Left colon (tissue), 2 donors: ENCODE results near the gene SH3RF2. TPM values are rescaled to one million over a fixed set of nuclear protein-coding genes. Genes with fewer than 3 reads are reported as not detected.
"Not testable (repeated sequence)": the region's sequence is repeated elsewhere in the genome, so short reads cannot be mapped to it uniquely, and the experiment has no call there.

Experiments
- ATAC-seq: fragments of 200-7000 bp; cut with Tn5 transposase; one replicate; pipeline ENCODE4 v1.9.1; 2020; ENCODE audit warnings: mild to moderate bottlenecking, moderate library complexity
- DNase-seq, 2 donors: peaks; one replicate each; pipeline ENCODE4 v3.0.0-alpha.2; 2020
- intact Hi-C, 2 donors: fragments of 100-400 bp; cut with DNase I in 1 of 2; cut with micrococcal nuclease in 1 of 2; formaldehyde crosslinking; loops; one replicate each; pipeline versions ENCODE4 v1.11.2 to v1.14.0; 2022; cut with DNase I, micrococcal nuclease
- total RNA-seq, 2 donors: library from RNA; stranded (reverse); fragmentation: NEBNext Ultra II Directional; extraction: Animal tissue kit (Norgen Biotek cat#: 25700); gene quantifications; one replicate each; pipeline ENCODE4 v1.2.1, GENCODE V29; 2021
- donor health status: DM: no; HTN: no; CAD: no.
- donor health status: DM: yes; HTN: yes; CAD: no.

SH3RF2 gene
- total RNA-seq, 2 donors from 2014 or later: 54.9 to 62.9 TPM

GRCh38 chr5:145991044-145991575 is 54.7 kb downstream of the SH3RF2 start:
- peak; percentile 66 for ATAC-seq
- intact Hi-C loops: no loop called here
- no peak for DNase-seq

DNA sequence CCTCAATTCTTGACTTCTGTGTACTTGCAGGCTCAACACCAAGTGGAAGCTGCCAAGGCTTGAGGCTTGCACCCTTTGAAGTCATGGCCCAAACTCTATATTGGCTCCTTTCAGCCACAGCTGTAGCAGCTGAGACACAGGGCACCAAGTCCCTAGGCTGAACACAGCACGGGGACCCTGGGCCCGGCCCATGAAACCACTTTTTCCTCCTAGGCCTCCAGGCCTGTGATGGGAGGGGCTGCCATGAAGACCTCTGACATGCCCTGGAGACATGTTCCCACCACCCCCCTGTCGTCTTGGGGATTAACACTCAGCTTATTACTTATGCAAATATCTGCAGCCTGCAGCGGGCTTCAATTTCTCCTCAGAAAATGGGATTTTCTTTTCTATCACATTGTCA is 57.2 kb downstream of the SH3RF2 start:
- DNase-seq, intact Hi-C loops, ATAC-seq: not testable (repeated sequence)

GRCh38 chr5:145996135-145996534 is 59.8 kb downstream of the SH3RF2 start:
- ATAC-seq: no peak
- no peak for DNase-seq
- intact Hi-C loops: no loop called here

DNA sequence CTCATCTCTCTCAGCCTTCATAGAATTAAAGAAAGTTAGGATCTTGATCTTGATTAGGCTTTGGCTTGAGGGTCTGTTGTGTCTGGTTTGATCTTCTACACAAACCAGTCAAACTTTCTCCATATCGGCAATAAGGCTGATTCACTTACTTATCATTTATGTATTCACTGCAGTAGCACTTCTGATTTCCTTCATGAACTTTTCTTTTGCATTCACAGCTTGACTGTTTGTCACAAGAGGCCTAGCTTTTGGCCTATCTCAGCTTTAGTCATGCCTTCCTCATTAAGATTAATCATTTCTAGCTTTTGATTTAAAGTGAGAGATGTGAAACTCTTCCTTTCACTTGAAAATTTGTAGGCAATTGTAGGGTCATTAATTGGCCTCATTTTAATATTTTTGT is 62.8 kb downstream of the SH3RF2 start:
- intact Hi-C loops: no loop called here
- ATAC-seq (no peak), DNase-seq (no peak)

- intact Hi-C loops: no loop called here
- ATAC-seq: no peak
- DNase-seq: no peak
These were observed 63.7 kb downstream of the SH3RF2 start for GRCh38 chr5:146000072-146000471.

DNA sequence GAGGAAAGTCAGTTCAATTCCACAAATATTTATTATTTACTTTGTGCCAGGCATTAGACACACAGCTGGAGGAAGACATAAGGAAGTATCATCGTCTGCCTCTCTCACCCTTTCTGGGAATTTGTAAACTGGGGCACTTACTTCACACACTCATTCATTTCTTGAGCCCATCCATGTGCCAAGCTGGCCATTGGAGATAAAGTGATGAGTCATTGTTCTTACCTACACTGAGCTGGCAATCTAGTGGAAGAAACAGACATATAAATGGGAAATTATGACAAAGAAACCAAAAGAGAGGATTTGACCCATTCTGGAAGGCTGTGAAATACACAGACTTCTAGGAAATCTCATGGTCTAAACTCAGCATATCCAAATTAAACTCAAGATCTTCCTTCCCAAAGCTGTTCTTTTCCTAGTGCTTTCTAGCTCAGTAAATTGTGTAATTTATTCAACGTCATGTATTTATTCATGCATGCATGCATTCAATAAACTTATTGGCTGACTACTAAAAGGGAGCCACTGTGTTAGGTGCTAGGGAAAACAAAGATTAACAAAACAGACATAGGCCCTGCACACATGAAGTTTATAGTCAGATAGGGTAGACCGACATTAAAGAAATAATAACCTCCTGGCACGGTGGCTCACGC is 65.3 kb downstream of the SH3RF2 start:
- ATAC-seq: no peak
- DNase-seq: no peak
- intact Hi-C loops: no loop called here

DNA sequence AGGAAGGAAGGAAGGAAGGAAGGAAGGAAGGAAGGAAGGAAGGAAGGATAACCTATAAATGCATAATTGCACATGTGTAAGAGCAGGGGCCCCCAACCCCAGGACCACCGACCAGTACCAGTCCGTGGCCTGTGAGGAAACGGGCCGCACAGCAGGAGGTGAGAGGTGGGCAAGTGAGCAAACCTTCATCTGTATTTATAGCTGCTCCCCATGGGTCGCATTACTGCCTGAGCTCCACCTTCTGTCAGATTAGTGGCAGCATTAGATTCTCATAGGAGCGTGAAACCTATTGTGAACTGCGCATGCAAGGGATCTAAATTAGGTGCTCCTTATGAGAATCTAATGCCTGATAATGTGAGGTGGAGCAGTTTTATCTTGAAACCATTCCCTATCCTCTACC is 66.1 kb downstream of the SH3RF2 start:
- ATAC-seq: no peak
- DNase-seq: no peak
- intact Hi-C loops: no loop called here

DNA sequence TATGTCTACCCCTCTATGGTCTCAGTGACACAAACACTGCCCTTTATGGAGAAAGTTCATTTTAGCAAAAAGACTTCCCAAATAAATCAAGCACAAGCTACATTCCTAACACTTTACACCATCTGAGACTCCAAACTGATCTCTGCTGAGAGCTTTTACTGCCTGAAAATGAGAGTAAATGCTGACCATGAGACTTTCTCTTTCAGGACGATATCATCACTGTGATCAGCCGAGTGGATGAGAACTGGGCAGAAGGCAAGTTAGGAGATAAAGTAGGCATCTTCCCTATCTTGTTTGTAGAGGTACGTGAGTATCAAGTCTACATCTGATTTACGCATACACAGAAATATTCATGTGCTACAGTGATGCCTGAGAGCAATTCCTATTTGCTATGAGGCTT is 67.5 kb downstream of the SH3RF2 start:
- ATAC-seq: no peak
- intact Hi-C loops: no loop called here

DNA sequence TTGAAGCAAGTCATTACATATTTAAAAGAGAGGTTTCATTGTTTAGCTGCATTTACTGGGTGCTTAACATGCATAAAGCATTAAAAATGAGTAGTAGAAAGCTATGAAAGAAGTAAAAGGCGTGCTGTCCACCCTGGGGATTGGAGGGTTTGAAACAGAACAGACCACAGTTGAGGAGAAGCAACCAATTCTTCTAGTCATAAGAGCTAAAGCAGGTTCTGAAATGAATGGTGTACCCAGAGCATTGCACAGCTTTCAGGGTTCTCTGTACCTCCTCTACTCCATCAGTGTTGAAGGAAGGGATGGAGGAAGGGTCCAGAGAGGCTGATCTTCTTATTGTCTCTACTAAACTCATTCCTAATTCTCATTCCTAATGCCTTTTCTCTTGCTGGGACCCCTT is 68.9 kb downstream of the SH3RF2 start:
- intact Hi-C loops: no loop called here
- DNase-seq (no peak), ATAC-seq (no peak)

More for the DNA sequence above, 67.5 kb downstream of the SH3RF2 start:
- DNase-seq: no peak

- no peak for ATAC-seq
- intact Hi-C loops: no loop called here
- DNase-seq: no peak
These were observed 69.3 kb downstream of the SH3RF2 start for GRCh38 chr5:146005723-146006122.

DNA sequence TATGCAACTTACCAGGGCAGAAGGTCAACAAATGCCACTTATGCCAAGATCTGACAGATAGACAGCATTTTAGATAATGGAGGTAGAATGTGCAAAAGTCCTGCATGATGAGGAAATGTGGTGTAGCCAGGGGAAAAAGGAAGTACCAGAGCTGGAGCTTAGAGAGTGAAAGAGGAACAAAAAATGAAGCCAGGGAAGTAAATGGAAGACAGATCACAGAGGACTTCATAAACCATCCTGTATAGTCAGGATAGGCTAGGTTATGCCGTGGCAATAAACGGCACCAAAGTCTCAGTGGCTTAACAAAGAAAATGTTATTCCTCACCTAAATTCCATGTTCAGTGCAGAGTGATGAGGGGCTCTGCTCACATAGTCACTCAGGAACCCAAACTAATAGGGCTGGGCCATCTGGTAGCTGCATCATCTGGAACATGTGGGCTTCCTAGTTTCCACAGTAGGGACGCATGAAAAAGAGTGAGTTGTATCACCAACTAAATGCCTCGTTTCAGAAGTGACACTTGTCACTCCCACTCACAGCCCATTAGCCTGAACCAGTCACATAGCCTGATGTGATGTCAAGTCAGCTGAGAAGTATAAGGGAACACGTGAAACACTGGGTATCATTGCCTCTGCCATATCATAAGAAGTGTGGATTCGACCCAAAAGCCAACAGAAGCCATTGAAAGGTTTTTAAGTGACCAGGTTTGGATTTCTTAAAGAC is 70.3 kb downstream of the SH3RF2 start:
- DNase-seq (no peak), ATAC-seq (peak; percentile 53)
- intact Hi-C loops: no loop called here

GRCh38 chr5:146007270-146007669 is 70.9 kb downstream of the SH3RF2 start:
- DNase-seq: no peak
- peak; percentile 70 for ATAC-seq
- intact Hi-C loops: no loop called here

DNA sequence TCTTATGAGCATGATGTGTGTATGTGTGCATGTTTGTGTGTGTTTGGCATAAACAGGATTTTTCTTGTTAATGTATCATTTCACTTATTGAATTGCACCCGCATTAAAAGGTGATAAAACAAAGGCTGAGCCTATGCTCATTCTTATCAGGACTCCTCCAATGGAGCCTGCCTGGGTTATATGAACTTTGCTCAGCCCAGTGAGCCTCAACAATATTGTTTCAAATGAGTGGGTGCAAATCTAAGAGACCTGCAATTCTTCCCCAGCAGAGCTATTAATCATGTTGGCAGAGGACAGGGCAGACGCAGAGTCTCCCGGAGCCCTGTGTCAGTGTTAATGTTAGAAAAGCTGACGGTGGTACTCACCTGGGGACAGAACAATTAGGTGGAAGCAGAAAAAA is 71.6 kb downstream of the SH3RF2 start:
- no peak for DNase-seq
- intact Hi-C loops: no loop called here
- ATAC-seq: peak; percentile 82

DNA sequence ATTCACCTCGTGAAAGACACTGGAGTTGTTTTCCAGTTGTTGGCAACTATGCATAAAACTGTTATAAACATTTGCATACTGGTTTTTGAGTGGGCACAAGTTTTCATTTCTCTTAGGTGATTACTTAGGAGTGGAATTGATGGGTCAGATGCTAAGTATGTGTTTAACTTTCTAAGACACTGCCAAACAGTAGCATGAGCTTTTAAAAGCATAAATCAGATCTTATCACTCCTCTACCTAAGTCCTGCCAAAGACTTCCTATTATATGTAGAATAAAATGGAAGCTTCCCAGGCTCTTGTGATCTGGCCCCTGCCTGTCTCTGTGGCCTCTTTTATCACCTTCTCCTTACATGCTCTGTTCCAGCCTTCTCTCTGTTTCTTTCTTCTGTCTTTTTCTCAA is 72.6 kb downstream of the SH3RF2 start:
- DNase-seq: no peak
- intact Hi-C loops: no loop called here
- no peak for ATAC-seq

- DNase-seq, intact Hi-C loops, ATAC-seq: not testable (repeated sequence)
These were observed 74.1 kb downstream of the SH3RF2 start for GRCh38 chr5:146010447-146010846.

- ATAC-seq (no peak), DNase-seq (no peak)
- intact Hi-C loops: no loop called here
These were observed 77.4 kb downstream of the SH3RF2 start for GRCh38 chr5:146013761-146014160.

- no peak for DNase-seq
- intact Hi-C loops: no loop called here
- no peak for ATAC-seq
These were observed 78.6 kb downstream of the SH3RF2 start for GRCh38 chr5:146015001-146015400.

- DNase-seq (no peak), ATAC-seq (no peak)
- intact Hi-C loops: no loop called here
These were observed 80.5 kb downstream of the SH3RF2 start for GRCh38 chr5:146016764-146017484.

- intact Hi-C loops: no loop called here
- ATAC-seq (no peak), DNase-seq (no peak)
These were observed 82.4 kb downstream of the SH3RF2 start for GRCh38 chr5:146018514-146019375.
